Activated CD4-positive, CD25-positive, alpha-beta regulatory T cell treated with anti-CD3 and anti-CD28 coated beads, Interleukin-2, amount 50 U/mL, for 16 hours (primary cell): Measurements from ENCODE around the gene TMEM204.

Experiments
- DNase-seq: peaks from one replicate; pipeline ENCODE4 v3.0.0-alpha.2; 2020; ENCODE audit warnings: low read depth, low spot score

The TMEM204 gene

DNA sequence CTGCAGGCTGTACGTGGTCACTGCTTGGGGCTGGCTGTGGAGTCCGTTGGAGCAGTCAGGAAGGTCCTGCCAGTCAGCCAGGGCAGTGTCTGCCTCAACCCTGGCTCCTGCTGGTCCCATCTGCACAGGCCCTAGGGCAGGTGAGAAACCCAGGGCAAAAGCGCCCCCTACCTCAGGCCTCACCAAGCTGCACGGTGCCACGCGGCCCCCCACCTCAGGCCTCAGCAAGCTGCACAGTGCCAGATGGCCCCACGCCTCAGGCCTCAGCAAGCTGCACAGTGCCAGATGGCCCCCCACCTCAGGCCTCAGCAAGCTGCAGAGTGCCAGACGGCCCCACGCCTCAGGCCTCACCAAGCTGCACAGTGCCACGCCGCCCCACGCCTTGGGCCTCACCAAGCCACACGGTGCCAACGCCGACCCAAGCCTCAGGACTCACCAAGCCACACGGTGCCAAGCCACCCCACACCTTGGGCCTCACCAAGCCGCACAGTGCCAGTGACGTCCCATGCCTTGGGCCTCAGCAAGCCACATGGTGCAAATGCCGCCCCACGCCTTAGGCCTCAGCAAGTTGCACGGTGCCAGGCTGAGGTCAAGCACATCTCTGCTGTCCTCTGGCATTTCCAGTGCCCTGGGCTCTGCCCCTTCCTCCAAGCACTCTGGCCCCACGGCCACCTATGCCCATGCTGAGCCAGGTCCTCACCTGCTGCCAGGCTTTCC, 5.5 kb downstream of the TMEM204 start:
- no peak for DNase-seq

DNA sequence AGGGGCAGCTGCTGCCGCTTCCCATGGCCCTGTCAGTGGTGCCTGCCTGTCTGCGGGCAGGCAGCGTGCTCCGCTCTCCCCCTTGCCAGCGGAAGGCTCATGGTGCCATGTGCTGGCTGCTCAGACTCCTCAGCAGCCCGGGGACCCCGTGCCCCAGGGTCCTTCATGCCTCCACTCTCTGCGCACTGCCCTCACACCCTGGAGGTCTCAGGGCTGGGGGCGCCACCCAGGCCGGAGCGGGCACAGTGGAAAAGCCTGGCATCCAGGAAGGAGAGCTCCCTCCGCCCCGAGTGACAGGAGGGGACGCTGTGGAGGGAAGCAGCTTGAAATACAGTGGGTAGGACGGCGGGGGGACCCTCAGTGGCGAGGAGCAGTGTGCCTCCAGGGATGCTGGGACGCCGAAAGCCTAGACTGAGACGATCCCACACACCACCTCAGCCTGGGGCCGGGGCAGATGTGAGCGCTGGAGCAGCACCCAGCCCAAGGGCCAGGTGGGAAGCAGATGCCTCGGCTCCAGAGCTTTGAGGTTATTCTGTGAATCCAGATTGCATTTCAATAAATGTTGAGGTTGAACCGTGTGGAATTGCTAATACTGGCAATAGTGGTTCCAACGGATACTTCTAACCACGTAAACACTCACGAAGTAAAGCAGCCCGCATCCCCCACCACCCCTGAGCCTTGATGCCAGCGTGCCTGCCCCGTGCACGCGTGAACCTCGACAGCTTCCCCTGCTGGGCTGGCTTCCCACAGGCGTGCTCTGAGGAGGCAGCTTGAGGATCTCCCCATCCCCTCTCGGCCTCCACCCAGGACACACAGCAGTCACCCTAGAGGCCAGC, 6.5 kb downstream of the TMEM204 start:
- no peak for DNase-seq

DNA sequence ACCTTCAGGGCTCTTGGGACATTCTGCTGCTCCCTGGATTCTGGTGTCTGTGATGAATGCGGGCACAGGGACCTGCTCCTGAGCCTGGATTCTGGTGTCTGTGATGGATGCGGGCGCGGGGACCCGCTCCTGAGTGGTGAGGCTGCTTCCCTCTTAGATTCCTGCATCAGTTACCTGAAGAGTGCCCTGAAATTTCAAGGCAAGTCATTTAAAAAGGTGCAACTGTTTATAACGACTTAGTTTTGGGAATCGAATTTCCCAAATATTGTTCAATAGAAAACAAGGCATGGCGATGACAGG, 7.0 kb downstream of the TMEM204 start:
- DNase-seq, result no peak

DNA sequence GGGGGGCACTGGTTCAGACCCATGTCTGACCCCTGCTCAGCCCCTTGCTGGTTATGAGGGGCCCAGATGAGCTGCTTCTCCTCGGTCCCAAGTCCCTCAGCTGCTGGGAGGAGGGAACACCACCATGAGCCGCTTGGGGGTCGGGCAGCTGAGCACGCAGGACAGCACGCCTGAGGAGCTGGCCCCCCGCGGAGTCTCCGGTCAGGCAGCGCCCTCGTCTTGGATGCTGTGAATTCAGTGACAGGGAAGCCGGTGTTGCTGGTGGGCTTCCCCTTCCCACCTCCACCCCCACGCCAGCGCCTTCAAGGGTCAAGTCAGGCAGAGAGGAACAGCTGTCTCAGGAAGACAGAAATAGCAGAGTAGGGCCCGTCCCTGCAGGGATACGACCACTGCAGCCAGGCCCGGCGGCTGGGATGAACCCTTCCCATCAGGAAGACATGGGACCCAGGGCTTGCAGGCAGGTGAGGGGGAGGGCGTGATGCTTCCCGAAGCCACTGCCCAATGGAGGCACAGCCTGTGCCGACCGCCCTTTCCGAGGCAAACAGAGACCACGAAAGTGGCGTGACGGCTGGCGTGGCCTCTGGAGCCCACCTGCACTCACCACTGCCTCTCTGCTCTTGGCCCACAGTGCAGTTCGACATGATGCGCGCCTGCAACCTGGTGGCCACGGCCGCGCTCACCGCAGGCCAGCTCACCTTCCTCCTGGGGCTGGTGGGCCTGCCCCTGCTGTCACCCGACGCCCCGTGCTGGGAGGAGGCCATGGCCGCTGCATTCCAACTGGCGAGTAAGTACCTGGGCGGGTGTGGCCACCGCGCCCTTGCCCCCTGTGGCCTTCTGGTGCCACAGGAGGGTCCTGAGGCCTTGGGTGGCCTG, 8.1 kb downstream of the TMEM204 start:
- DNase-seq, result no peak

DNA sequence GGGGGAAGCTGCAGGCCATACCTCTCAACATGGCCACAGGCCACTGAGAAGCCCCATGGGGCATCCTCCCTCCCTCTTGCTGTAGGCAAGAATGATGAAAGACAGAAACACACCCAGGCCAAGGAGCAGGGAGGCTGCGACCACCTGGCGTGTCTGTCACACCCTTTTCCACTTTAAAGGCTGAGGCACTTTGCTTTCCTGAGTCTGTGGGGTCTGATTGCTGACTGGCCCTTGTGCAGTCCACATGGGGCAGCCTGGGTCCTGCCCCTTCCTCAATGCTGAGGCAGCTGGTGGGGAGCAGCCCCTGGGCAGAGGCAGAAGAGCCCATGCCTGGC, 8.7 kb downstream of the TMEM204 start:
- DNase-seq, result no peak

DNA sequence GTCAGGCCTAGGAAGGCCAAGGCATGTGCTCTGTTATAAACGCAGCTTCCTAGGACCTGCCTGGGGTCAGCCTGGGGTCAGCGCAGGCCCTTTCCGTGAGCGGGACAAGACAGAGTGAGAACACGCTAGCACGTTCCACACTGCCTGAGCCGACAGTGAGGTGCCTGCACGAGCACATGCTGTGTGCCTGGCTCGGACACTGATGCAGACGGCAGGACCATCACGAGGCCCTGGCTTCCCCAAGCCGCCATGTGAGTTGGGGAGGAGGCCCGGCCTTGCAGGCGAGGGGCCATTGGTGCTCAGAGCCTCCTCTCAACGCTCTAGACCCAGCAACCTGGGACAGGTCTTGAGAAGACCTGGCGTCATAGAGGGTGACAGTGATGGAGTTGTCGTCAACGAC, 9.1 kb downstream of the TMEM204 start:
- no peak for DNase-seq

DNA sequence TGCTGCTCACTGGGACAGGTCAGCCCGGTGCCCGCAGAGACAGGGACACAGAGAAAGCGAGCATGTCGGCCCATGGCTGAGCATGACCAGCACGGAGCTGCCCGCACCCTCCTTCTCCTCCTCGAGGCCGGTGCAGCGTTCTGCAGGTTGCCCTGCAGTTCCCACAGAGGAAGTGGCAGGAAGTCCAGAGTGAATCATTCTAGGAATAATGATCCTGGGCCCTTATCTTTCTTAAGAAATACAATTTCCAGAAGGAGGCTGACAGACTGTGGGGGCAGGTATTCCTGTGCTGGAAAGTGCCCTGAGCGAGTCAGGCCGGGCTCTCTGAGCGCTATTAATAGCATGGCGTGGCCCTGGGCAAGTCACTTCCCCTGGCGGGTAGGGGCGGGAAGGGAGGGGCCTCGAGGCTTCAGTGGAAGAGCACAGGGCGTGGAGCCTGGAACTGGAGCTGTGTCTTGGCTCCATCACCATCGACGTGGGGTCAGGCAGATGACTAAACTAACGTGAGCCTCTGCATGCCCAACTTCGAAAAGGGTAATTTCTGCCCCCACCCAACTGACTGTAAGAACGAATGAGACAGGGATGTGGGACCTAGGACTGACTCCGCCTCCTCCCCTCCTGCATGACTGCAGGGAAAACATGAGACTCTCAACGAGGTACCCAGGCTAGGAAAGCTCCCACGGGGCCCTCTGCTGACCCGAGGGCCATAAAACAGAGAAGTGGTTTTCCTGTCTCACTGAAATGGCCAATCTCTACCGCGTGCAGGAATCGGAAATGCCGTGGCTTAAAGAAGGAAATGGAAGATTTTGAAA, 9.8 kb downstream of the TMEM204 start:
- peak; percentile 22 for DNase-seq

DNA sequence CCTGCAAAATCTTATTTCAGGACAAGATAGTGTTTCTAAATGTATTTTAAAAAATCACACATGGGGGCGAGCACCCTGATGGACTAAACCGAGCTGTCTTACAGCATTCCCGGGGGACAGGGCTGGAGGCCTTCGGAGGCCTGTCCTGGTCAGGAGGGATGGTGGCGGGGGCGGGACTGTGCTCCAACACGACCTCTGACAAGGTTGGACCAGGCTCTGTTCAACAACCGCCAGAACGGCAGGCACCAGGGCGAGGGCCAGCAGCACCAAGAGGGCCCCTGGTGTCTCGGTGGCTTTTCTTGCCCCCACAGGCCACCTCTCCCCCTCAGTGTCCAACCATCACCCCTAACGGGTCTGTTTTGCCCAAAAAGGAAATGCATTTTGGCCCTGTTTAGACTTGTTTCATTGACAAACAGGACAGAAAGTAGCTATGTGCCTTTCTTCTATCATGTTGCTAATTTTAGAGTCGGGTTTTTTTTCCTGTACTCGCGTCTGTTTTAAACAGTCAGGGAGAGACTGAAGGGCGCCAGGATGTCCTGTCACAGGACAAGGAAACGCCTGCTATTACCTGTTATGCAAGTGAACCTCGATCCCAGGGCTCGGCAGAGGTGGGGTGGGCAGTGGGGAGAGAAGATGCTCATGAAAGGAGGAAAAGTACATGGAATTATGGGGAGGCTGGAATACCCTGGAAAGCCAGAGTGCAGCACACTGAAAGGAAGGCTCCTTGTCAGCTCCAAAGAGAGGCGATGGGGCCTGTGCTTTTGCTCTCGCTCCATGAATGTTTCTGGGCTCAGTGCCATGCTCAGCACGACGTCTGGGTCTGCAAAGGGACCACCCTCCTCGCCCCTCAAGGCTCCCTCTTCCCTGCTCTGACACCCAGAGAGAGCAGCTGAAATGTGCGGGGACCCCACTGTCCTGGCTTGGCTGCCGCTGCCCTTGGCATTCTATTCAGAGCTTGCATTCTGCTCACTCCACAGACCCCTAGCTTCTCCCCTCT, 11.9 kb downstream of the TMEM204 start:
- no peak for DNase-seq

DNA sequence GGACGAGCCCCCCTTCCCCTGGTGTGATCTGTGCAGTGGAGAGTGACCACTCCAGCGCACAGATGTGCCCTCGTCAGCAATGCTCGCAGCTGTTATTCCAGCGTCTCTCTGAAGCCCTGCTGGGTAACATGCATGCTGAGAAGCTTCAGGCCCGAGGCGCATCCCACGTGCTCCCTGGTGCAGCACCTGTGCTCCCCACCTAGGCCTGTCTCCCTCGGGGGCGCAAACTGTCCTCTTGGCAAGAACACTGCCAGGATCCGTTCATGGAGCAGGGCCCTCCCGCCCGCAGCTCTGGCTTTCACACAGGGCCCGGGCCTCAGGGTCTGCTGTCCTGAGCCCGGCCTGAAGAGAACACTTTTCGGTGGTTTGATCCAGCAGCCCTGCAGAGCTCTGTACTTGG, 13.0 kb downstream of the TMEM204 start:
- no peak for DNase-seq

DNA sequence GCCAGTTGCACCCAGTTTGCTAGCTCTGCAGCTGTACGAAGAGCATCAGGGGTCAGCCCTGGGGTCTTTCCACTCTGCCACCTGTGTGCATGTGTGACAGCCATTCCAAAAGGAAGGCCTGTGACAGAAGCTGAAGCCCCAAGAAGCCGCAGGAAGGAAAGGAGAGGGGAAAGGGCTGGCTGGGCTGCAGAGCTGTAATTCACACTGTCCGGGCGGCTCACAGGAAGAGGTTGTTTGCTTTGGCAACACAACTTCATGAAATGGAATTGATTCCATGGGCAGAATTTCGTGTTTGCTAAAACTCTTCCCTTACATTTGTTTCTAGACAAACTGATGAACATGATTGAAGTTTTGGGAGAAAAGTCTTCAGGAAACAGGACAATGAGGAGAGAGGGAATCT, 14.8 kb downstream of the TMEM204 start:
- DNase-seq, result no peak

DNA sequence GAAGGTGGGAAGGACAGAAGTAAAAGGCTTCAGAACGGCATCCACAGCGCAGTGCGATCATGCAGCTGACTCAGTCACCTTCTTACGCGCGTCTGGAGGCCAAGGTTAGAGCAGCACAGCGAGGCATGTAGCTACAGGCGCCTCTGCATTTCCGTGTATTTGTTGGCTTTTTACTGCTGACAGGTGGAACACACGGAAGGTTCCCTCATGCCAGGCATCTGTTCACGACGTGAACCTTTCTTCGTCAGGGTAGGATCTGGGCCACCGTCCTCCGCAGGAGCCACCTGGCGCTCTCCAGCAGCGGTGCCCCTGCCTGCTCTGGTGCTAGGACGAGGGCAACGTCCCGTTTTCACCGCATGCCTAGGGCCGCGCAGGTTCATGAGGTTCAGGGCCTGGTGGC, 15.3 kb downstream of the TMEM204 start:
- no peak for DNase-seq

DNA sequence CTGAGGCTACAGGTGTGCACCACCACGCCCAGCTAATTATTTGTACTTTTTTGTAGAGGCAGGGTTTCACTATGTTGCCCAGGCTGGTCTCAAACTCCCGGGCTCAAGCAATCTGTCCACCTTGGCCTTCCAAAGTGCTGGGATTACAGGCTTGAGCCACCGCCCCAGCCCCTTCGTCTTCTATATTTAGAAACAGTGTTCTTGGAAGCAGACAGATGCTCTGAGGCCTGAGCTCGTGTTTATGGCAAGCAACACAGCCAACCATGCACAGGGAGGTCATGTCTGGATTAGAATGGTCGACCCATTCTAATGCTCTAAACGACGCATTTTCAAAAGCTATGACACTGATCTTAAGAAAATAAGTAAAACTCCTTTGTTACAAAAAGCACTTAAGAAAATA, 16.6 kb downstream of the TMEM204 start:
- DNase-seq, result no peak

DNA sequence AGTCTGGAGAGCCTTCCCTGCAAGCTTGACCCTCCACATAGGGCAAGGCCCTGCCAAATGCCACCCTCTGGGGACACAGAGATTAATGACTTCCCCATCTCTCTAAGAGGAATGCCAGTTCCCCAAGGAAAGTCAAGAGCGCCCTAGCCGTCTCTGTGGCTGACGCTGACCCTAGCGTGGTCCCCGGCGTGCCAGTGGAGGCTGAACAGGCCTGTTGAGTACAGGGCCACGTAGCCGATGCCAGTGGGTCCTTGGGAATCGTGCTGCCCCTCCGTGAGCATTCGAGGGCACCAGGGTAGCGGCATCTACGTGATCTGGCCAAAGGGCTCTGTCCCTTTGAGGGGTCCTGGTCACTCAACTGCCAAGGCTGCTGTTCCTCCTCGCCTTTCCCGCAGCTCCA, 17.2 kb downstream of the TMEM204 start:
- no peak for DNase-seq

DNA sequence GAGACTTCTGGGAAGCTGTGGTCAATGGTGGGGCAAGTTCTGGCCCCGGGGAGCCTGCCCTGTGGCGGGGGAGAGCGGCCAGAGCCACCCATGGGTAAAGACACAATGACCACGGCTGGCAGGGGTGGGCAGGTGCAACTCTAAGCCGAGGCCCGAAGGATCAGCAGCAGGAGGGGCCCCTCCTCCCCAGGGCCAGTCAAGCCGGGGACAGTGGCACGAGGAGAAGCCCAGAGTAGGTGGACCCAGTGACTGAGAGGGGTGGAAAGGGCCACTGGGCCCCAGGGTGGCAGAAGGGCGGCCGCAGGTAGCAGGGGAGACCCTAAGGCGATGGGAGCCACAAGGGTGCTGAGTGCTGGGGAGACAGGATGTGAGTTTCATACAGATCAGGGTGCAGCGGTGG, 17.7 kb downstream of the TMEM204 start:
- DNase-seq, result no peak

DNA sequence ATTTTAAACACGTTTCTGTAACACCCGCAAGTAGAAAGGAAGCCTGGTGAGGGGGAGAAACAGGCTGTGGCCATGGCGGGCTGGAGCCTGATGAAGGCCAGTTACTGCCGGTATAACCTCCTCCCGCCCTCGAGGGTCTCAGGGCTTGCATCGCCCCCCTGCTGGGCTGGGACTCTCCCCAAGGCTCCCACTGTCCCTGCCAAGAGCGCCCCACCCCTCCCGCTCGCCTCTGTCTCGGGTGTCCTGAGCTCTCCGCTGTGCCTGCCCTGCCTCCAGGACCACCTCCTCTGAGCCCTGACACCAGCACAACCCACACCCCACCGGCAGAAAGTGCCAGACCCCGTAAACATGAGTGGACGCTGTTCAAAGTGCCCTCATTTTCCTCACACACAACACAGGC, 18.7 kb downstream of the TMEM204 start:
- DNase-seq, result no peak

DNA sequence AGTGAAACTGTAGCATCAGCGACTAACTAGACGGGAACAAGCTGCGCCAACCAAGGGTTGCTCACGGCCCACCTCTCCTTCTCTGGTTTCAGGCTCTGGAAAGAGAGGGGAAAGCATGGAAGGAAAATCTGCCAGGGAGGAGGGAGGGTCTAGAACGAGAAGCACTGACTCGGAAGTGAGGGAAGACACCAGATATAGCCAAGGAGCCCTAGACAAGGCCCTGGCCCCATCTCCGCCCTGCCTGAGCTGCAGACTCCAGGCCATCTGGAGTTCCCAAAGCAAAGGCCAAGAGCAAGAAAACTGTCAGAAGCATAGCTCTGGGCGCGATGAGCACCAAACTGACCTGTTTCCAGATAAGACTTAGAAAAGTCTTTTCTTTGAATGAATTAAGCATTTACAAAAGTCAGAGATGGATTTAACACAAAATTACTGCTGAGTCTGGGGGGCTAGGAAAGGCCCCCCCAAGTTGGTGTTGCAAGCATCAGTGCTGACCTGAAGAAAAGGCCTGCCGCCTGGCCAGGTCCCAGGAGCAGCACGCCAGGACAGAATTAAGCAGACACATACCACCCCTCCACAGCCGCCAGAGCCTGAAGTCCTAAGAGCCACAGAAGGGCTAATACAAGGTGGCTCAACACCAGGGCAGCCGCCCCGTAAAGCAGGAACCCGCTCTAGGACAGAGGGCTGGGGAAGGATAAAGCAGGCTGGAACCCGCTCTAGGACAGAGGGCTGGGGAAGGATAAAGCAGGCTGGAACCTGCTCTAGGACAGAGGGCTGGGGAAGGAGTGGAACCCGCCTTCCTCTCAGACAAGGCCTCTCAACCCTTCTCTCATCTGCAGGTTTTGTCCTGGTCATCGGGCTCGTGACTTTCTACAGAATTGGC, 20.7 kb downstream of the TMEM204 start:
- DNase-seq, result no peak

DNA sequence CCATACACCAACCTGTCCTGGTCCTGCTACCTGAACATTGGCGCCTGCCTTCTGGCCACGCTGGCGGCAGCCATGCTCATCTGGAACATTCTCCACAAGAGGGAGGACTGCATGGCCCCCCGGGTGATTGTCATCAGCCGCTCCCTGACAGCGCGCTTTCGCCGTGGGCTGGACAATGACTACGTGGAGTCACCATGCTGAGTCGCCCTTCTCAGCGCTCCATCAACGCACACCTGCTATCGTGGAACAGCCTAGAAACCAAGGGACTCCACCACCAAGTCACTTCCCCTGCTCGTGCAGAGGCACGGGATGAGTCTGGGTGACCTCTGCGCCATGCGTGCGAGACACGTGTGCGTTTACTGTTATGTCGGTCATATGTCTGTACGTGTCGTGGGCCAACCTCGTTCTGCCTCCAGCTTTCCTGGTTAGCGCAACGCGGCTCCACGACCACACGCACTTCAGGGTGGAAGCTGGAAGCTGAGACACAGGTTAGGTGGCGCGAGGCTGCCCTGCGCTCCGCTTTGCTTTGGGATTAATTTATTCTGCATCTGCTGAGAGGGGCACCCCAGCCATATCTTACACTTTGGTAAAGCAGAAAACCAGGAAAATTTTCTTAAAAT, 21.5 kb downstream of the TMEM204 start:
- no peak for DNase-seq

DNA sequence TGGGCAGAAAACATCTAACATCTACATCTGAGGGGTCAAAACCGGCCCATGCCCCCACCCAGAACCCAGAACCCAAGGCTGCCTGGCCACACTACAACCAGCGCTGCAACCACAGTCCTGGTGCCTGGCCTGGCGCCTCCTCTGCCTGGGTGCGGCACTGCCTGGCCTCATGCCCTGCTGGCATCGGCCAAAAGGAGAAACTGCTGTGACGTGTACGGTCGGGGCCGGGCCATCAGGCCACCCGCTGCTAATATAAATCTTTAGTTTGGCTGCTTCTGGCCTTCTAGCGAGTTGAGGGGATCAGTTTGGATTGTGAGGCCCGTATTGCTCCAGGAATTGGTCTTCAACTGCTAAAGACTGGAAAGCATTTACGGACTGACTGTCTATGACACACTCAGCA, 22.8 kb downstream of the TMEM204 start:
- no peak for DNase-seq

DNA sequence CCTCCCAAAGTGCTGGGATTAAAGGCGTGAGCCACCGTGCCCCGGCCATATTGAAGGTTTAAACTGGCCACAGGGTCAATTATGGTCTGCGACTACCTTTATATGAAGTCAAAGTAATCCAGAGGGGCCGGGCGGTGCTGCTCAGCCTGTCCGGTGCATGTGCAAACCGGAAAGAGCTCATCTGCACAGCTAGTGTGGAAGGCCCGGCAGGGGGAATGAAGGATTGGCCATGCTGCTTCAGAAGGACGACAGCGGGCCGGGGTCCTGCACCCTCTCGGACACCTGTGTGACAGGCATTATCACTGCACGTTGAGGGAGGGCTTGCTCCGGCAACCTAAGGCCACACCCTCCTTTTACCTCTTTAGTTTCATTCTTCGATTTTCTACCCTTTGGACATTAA, 23.6 kb downstream of the TMEM204 start:
- DNase-seq, result no peak
